WTC11 (cell line): Measurements from ENCODE around the gene RALY. TPM values are rescaled to one million over a fixed set of nuclear protein-coding genes. Genes with fewer than 3 reads are reported as not detected.

Experiments used
- ATAC-seq: fragments of 200-7000 bp; cut with Tn5 transposase; 2 replicates; pipeline ENCODE4 v1.10.0; 2021; ENCODE audit warnings: mild to moderate bottlenecking, moderate library complexity
- CTCF ChIA-PET: fragments of 300-600 bp; sonication (Branson Sonifier 250); formaldehyde crosslinking; loops from one replicate; lab custom pipeline; 2021; ENCODE audit warnings: antibody characterized with exemption; lab: Charles Lee
- POLR2A ChIA-PET: fragments of 350-600 bp; sonication (Branson Sonifier 250); formaldehyde crosslinking; loops from one replicate; lab custom pipeline; 2021; ENCODE audit warnings: antibody characterized with exemption; lab: Charles Lee
- DNase-seq: peaks from one replicate; pipeline ENCODE4 v3.0.0; 2021; ENCODE audit warnings: low spot score
- H3K27ac Mint-ChIP-seq: 2 replicates; pipeline ENCODE4 v1.8.0; 2021; ENCODE audit warnings: mixed read lengths
- H3K27me3 Mint-ChIP-seq: 2 replicates; pipeline ENCODE4 v1.8.0; 2021; ENCODE audit warnings: low read depth, mild to moderate bottlenecking, moderate library complexity, mixed read lengths
- H3K36me3 Mint-ChIP-seq: 2 replicates; pipeline ENCODE4 v1.8.0; 2021; ENCODE audit warnings: mixed read lengths
- H3K4me1 Mint-ChIP-seq: 2 replicates; pipeline ENCODE4 v1.8.0; 2022; ENCODE audit warnings: mixed read lengths
- H3K4me3 Mint-ChIP-seq: 2 replicates; pipeline ENCODE4 v1.8.0; 2021; ENCODE audit warnings: mild to moderate bottlenecking, moderate library complexity, mixed read lengths
- H3K9me3 Mint-ChIP-seq: 2 replicates; pipeline ENCODE4 v1.8.0; 2021; ENCODE audit warnings: mixed read lengths
- CBFB ChIP-seq: sonication (generic); formaldehyde crosslinking; IDR thresholded peaks from 2 replicates; pipeline ENCODE4 v1.8.1; 2022; ENCODE audit warnings: mild to moderate bottlenecking, low read depth, missing genetic modification reagents
- ESRRA ChIP-seq: sonication (generic); formaldehyde crosslinking; IDR thresholded peaks from 2 replicates; pipeline ENCODE4 v1.8.1; 2022; ENCODE audit warnings: mild to moderate bottlenecking, missing genetic modification reagents, borderline replicate concordance
- ETV6 ChIP-seq: sonication (generic); formaldehyde crosslinking; IDR thresholded peaks from 2 replicates; pipeline ENCODE4 v1.8.1; 2022; ENCODE audit warnings: mild to moderate bottlenecking, missing genetic modification reagents
- GRHL2 ChIP-seq: fragments of 250-450 bp; sonication (Bioruptor Pico); IDR thresholded peaks from 2 replicates; pipeline ENCODE4 v1.8.0; 2022; ENCODE audit warnings: mild to moderate bottlenecking, moderate library complexity; ENCODE audit not compliant: insufficient replicate concordance, severe bottlenecking
- HMGA2 ChIP-seq: fragments of 250-450 bp; sonication (Bioruptor Pico); IDR thresholded peaks from 2 replicates; pipeline ENCODE4 v1.4.0; 2021; ENCODE audit warnings: mild to moderate bottlenecking, moderate library complexity
- JUN ChIP-seq: sonication (generic); formaldehyde crosslinking; IDR thresholded peaks from 2 replicates; pipeline ENCODE4 v1.8.0; 2023; ENCODE audit warnings: mild to moderate bottlenecking, missing genetic modification reagents
- NR2C2 ChIP-seq: sonication (generic); formaldehyde crosslinking; IDR thresholded peaks from 2 replicates; pipeline ENCODE4 v1.8.0; 2022; ENCODE audit warnings: mild to moderate bottlenecking, missing genetic modification reagents
- NR3C1 ChIP-seq: sonication (generic); formaldehyde crosslinking; conservative IDR thresholded peaks from 2 replicates; pipeline ENCODE4 v1.8.1; 2023; ENCODE audit warnings: low read depth, mild to moderate bottlenecking, missing genetic modification reagents
- SP1 ChIP-seq: sonication (generic); formaldehyde crosslinking; conservative IDR thresholded peaks from 2 replicates; pipeline ENCODE4 v1.8.1; 2022; ENCODE audit warnings: missing genetic modification reagents
- TEAD4 ChIP-seq: sonication (generic); formaldehyde crosslinking; IDR thresholded peaks from 2 replicates; pipeline ENCODE4 v1.8.0; 2022; ENCODE audit warnings: mild to moderate bottlenecking, missing genetic modification reagents
- total RNA-seq: library from RNA; stranded (reverse); gene quantifications from 3 replicates; pipeline ENCODE4 v1.2.3, GENCODE V29; 2021
- TF ChIP-seq, protein P1 (sequence below): sonication (generic); formaldehyde crosslinking; IDR thresholded peaks from 2 replicates; pipeline ENCODE4 v1.8.0; 2023; ENCODE audit warnings: missing genetic modification reagents, mild to moderate bottlenecking, borderline replicate concordance
- TF ChIP-seq, protein P2 (sequence below): sonication (generic); formaldehyde crosslinking; IDR thresholded peaks from 2 replicates; pipeline ENCODE4 v1.8.0; 2023; ENCODE audit warnings: missing genetic modification reagents
- TF ChIP-seq, protein P3 (sequence below): sonication (generic); formaldehyde crosslinking; IDR thresholded peaks from 2 replicates; pipeline ENCODE4 v1.8.1; 2023; ENCODE audit warnings: mild to moderate bottlenecking, missing genetic modification reagents, moderate library complexity
- TF ChIP-seq, protein P4 (sequence below): fragments of 250-450 bp; sonication (Bioruptor Pico); IDR thresholded peaks from 2 replicates; pipeline ENCODE4 v1.9.0; 2021; ENCODE audit warnings: mild to moderate bottlenecking, borderline replicate concordance
- TF ChIP-seq, protein P5 (sequence below): fragments of 200-600 bp; IDR thresholded peaks from 2 replicates; pipeline ENCODE4 v1.8.0; 2022; ENCODE audit warnings: antibody characterized with exemption

RALY gene
- total RNA-seq, 1 experiment from 2014 or later: 164 TPM

DNA sequence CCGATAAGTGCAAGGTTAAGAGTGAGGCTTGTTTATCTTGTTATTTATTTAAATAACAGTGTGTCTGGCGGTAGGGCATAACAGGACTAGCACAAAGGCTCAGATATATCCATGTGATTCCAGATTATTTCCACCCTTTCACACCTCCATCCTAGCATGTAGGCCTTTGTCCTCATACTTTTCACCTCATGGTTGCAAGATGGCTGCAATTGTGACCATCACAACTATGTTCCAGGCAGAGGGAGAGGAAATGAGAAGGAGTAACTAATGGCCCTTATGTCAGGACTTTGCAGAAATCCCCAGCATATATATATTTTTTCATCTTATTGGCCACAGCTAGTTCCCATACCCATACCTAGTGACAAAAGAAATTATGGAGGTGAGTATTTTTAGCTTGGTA lies 23.5 kb upstream of the RALY start:
- ChIA-PET CTCF (interaction anchor here (0.6 to 0.8 kb wide), 2 partner anchors 52 to 136 kb away, joined by 3 to 5 read pairs; no protein-coding TSS in a partner anchor), POLR2A (no interaction called here)
- H3K4me3 Mint-ChIP-seq: no peak overlapping the region
- no peaks in the 10 kb centered on the region; the same call in 1 of the 2 replicates for H3K9me3 Mint-ChIP-seq
- DNase-seq (no peak), ATAC-seq (no peak)
- H3K27me3 Mint-ChIP-seq: no peaks in the 10 kb centered on the region
- no peak for TF ChIP-seq CBFB (CRISPR knock-in tag)
- TF ChIP-seq HMGA2 (CRISPR knock-in tag): no peak
- no peak for TF ChIP-seq NR2C2
- TF ChIP-seq, protein P1, sequence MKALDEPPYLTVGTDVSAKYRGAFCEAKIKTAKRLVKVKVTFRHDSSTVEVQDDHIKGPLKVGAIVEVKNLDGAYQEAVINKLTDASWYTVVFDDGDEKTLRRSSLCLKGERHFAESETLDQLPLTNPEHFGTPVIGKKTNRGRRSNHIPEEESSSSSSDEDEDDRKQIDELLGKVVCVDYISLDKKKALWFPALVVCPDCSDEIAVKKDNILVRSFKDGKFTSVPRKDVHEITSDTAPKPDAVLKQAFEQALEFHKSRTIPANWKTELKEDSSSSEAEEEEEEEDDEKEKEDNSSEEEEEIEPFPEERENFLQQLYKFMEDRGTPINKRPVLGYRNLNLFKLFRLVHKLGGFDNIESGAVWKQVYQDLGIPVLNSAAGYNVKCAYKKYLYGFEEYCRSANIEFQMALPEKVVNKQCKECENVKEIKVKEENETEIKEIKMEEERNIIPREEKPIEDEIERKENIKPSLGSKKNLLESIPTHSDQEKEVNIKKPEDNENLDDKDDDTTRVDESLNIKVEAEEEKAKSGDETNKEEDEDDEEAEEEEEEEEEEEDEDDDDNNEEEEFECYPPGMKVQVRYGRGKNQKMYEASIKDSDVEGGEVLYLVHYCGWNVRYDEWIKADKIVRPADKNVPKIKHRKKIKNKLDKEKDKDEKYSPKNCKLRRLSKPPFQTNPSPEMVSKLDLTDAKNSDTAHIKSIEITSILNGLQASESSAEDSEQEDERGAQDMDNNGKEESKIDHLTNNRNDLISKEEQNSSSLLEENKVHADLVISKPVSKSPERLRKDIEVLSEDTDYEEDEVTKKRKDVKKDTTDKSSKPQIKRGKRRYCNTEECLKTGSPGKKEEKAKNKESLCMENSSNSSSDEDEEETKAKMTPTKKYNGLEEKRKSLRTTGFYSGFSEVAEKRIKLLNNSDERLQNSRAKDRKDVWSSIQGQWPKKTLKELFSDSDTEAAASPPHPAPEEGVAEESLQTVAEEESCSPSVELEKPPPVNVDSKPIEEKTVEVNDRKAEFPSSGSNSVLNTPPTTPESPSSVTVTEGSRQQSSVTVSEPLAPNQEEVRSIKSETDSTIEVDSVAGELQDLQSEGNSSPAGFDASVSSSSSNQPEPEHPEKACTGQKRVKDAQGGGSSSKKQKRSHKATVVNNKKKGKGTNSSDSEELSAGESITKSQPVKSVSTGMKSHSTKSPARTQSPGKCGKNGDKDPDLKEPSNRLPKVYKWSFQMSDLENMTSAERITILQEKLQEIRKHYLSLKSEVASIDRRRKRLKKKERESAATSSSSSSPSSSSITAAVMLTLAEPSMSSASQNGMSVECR (CRISPR knock-in tag): no peak
- TF ChIP-seq, protein P2, sequence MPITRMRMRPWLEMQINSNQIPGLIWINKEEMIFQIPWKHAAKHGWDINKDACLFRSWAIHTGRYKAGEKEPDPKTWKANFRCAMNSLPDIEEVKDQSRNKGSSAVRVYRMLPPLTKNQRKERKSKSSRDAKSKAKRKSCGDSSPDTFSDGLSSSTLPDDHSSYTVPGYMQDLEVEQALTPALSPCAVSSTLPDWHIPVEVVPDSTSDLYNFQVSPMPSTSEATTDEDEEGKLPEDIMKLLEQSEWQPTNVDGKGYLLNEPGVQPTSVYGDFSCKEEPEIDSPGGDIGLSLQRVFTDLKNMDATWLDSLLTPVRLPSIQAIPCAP (CRISPR knock-in tag): no peak
- no peak for TF ChIP-seq ETV6
- TF ChIP-seq, protein P3, sequence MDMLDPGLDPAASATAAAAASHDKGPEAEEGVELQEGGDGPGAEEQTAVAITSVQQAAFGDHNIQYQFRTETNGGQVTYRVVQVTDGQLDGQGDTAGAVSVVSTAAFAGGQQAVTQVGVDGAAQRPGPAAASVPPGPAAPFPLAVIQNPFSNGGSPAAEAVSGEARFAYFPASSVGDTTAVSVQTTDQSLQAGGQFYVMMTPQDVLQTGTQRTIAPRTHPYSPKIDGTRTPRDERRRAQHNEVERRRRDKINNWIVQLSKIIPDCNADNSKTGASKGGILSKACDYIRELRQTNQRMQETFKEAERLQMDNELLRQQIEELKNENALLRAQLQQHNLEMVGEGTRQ (CRISPR knock-in tag): no peak
- TF ChIP-seq ESRRA (CRISPR knock-in tag): no peak
- TF ChIP-seq GRHL2 (CRISPR knock-in tag): no peak
- peaks cover 10% of the 10 kb centered on the region for H3K4me1 Mint-ChIP-seq
- no peaks in the 10 kb centered on the region for H3K36me3 Mint-ChIP-seq
- no peak overlapping the region for H3K27ac Mint-ChIP-seq

DNA sequence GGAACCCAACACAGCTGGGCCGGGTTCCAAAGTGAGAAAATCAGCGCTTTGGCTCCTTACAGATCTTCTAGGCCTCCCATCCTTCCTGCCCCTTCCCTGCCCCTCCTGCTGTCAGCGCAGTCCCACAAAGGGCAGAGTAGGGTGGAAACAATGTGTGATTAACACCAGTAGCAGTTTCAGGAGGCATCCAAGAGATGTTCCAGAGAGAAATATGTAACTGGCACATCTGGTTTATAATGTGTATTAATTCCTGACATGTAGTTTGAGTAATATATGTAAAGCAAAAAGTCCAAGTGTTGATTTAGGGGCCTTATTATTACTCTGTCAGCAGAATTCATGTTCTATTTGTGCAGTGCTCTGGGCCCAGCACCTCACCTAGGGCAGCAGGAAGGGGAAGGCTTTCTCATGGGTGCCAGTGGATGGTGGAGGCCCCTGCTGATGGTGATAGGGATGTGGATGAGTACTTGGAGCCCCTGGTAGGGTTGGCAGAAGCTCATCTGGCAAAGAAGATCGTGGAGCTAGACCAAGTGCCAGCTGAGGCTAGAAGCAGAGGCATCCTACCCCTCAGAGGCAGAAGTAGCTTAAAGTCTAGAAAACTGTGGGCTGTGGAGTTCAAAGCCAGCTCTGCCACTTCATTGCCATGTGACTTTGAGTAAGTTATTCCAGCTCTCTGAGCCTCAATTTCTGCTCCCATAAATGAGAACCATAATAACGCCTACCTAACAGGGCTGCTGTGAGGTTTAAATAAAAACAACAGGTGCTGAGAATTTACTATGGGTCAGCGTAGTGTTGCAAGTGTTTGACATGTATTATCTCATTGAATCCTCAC lies 22.4 kb upstream of the RALY start:
- H3K27me3 Mint-ChIP-seq: no peaks in the 10 kb centered on the region
- CTCF ChIA-PET: interaction anchor here (0.6 kb wide), 2 partner anchors 10 to 137 kb away, joined by 3 to 5 read pairs; no protein-coding TSS in a partner anchor
- ATAC-seq: no peak
- TF ChIP-seq TEAD4 (CRISPR knock-in tag) (no peak), ETV6 (no peak), NR3C1 (CRISPR knock-in tag) (no peak), JUN (CRISPR knock-in tag) (no peak), SP1 (CRISPR knock-in tag) (no peak)
- TF ChIP-seq, protein P4, sequence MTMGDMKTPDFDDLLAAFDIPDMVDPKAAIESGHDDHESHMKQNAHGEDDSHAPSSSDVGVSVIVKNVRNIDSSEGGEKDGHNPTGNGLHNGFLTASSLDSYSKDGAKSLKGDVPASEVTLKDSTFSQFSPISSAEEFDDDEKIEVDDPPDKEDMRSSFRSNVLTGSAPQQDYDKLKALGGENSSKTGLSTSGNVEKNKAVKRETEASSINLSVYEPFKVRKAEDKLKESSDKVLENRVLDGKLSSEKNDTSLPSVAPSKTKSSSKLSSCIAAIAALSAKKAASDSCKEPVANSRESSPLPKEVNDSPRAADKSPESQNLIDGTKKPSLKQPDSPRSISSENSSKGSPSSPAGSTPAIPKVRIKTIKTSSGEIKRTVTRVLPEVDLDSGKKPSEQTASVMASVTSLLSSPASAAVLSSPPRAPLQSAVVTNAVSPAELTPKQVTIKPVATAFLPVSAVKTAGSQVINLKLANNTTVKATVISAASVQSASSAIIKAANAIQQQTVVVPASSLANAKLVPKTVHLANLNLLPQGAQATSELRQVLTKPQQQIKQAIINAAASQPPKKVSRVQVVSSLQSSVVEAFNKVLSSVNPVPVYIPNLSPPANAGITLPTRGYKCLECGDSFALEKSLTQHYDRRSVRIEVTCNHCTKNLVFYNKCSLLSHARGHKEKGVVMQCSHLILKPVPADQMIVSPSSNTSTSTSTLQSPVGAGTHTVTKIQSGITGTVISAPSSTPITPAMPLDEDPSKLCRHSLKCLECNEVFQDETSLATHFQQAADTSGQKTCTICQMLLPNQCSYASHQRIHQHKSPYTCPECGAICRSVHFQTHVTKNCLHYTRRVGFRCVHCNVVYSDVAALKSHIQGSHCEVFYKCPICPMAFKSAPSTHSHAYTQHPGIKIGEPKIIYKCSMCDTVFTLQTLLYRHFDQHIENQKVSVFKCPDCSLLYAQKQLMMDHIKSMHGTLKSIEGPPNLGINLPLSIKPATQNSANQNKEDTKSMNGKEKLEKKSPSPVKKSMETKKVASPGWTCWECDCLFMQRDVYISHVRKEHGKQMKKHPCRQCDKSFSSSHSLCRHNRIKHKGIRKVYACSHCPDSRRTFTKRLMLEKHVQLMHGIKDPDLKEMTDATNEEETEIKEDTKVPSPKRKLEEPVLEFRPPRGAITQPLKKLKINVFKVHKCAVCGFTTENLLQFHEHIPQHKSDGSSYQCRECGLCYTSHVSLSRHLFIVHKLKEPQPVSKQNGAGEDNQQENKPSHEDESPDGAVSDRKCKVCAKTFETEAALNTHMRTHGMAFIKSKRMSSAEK (CRISPR knock-in tag): no peak
- TF ChIP-seq, protein P5, sequence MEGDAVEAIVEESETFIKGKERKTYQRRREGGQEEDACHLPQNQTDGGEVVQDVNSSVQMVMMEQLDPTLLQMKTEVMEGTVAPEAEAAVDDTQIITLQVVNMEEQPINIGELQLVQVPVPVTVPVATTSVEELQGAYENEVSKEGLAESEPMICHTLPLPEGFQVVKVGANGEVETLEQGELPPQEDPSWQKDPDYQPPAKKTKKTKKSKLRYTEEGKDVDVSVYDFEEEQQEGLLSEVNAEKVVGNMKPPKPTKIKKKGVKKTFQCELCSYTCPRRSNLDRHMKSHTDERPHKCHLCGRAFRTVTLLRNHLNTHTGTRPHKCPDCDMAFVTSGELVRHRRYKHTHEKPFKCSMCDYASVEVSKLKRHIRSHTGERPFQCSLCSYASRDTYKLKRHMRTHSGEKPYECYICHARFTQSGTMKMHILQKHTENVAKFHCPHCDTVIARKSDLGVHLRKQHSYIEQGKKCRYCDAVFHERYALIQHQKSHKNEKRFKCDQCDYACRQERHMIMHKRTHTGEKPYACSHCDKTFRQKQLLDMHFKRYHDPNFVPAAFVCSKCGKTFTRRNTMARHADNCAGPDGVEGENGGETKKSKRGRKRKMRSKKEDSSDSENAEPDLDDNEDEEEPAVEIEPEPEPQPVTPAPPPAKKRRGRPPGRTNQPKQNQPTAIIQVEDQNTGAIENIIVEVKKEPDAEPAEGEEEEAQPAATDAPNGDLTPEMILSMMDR: no peak
- no peaks in the 10 kb centered on the region; the same call in 1 of the 2 replicates for H3K9me3 Mint-ChIP-seq
- no peak overlapping the region for H3K27ac Mint-ChIP-seq
- H3K4me1 Mint-ChIP-seq: peaks cover 10% of the 10 kb centered on the region
- no peaks in the 10 kb centered on the region for H3K36me3 Mint-ChIP-seq
- POLR2A ChIA-PET: no interaction called here
- DNase-seq: no peak
- H3K4me3 Mint-ChIP-seq: no peak overlapping the region
